MV-4-11 (cell line): ENCODE measurements around the gene PPARG.
"Not testable (repeated sequence)": the region's sequence is repeated elsewhere in the genome, so short reads cannot be mapped to it uniquely, and the experiment has no call there.

Experiments
- DNase-seq: peaks from one replicate; lab custom pipeline; 2025; lab: John Stamatoyannopoulos, UW

Gene PPARG

DNA sequence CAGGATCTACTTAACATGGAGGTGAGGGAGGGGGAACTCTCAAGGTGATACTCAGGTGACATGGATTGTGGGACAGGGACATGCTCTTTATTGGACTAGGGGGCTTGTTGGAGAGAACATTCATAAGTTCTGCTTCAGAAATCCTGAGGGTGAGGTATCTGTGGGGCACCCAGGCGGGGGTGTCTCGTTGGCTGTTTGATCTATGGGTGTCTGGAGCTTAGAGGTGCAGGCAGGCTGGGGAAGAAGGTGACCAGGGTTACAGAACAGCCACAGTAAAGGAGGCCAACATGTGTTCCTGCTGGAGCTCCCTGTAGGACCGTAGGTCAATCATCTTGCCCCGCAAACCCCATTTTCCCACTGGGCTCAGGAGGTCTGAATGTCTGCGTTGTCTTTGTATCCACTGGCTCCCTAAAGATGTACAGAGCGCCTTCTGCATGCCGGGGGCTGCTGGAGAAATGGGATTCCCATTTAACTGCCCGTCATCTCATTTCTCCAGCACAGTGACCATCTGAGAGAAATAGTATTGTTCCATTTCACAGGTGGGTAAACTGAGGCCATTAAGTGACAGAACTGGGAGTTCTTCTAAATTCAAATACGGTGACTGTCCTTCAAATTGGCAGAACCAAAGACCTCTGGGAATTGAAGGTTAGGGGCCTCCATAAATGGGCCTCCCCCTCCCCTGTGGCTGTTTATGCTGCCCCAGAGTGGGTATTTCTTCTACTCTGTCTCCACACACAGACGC lies 155.1 kb downstream of the PPARG start:
- DNase-seq, result no peak

DNA sequence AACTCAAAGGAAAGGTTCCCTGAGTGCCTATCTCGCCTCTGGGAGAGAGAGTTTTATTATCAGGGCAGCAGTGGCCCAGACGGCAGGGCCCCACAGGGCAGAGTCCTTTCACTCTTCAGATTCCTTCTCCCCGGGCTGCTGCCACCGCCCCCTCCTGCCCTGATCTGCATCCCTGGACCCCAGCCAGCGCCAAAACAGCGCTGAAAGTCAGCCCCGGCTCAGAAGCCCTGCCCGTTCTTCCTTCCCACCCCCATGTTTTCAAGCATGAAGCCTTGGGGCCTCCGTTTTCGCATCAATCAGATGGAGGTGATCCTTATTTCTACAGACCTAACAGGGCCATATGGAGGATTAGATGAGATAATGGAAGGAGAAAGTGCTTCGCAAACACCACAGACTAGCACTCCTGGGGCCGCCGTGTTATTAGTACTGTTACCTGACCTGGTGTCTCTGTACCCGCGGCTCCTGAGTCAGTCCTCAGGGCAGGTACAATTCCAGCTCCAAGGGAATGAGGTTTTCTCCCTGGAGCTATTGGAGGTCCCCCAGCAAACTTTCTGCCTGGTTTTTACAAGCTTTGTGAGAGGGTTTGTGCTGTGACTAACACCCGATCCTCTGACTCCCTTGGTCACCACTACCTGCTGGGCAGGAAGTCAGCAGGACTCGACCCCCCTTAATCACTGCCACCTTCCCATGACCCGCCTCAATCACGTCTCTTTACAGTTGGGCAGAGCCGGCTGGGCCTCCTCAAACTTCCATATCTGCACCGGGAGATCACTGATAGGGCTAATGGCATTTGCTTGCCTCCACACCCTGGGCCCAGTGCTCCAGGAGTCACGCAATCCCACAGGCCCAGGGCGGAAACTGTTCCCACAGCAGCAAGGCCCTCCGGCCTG lies 156.0 kb downstream of the PPARG start:
- no peak for DNase-seq

DNA sequence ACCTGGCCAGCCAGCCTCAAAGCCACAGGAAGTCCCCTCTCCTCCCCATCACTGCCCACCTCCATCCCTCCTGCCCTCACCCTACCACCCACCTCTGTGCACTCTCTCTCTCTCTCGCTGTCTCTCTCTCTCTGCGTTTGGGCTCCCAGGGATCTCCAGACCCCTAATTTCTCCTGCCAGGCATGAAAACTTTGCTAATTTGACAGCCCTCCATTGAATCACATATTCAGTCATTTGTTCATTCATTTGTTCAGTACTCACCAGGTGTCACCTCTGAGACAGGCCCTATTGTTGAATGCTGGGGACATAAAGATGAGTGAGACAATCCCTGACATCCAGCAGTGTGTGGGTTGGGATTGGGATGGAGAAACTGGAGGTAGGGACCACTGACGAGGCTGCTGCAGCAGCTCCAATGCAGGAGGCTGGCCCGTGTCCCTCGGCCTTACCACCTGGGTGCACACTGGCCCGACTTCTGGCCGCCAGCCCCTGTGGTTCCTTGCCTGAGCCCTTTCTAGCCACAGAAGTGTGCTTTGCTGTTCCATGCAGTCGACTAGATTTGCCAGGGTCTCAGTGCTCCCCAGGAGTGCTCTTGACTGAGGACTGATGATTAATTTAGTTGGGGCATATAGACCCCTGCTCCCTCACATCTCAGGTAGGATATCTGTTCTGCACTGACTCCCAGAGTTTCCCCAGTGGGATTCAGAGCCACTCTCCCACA lies 156.8 kb downstream of the PPARG start:
- no peak for DNase-seq

DNA sequence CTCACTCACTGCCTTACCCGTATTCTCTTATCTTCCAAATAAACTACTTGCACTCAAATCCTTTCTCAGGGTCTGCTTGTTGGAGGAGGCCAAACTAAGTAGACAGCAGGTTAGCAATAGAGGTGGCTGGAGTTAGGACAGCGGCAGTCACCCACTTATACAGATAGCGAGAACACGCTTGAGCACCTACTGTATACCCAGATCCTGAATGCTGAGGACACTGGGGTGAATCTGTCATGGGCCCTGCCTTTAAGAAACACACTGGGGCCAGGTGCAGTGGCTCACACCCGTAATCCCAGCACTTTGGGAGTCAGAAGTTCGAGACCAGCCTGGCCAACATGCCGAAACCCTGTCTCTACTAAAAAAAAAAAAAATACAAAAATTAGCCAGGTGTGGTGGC lies 157.4 kb downstream of the PPARG start:
- DNase-seq, result no peak

DNA sequence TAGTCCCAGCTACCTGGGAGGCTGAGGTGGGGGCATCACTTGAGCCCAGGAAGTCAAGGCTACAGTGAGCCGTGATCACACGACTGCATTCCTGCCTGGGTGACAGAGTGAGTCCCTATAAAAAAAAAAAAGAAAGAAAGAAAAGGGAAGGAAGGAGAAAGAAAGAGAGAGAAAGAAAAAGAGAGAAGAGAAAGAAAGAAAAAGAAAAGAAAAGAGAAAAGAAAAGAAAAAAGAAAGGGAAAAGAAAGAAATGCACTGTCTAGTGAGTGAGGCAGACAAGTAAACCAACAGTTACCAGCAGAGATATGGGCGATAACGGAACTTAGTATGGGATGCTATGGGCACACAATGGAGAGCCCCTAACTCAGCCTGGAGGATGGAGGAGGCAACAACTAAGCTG lies 158.2 kb downstream of the PPARG start:
- DNase-seq, result no peak

DNA sequence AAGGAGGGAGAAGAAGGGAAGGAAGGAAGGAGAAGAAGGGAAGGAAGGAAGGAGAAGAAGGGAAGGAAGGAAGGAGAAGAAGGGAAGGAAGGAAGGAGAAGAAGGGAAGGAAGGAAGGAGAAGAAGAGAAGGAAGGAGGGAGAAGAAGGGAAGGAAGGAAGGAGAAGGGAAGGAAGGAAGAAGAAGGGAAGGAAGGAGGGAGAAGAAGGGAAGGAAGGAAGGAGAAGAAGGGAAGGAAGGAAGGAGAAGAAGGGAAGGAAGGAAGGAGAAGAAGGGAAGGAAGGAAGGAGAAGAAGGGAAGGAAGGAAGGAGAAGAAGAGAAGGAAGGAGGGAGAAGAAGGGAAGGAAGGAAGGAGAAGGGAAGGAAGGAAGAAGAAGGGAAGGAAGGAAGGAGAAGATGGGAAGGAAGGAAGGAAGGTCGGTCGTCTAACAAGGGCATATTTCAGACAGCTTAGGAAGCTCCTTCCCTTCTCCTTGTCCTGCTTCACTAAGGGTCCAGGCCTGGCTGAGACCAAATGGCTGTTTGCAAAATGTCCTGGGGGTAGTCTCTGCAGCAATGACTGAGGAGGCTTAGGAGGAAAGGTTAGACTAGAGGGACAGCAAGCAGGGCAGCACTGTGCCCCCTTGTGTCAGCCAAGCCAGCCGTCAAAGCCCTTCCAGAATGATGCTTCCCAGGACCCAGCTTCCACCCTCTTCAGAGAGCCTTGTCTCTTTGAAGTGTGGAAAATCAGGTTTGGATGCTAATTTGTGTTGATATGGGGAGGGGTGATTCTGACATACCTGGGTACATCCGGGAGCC lies 159.7 kb downstream of the PPARG start:
- DNase-seq, result not testable (repeated sequence)

DNA sequence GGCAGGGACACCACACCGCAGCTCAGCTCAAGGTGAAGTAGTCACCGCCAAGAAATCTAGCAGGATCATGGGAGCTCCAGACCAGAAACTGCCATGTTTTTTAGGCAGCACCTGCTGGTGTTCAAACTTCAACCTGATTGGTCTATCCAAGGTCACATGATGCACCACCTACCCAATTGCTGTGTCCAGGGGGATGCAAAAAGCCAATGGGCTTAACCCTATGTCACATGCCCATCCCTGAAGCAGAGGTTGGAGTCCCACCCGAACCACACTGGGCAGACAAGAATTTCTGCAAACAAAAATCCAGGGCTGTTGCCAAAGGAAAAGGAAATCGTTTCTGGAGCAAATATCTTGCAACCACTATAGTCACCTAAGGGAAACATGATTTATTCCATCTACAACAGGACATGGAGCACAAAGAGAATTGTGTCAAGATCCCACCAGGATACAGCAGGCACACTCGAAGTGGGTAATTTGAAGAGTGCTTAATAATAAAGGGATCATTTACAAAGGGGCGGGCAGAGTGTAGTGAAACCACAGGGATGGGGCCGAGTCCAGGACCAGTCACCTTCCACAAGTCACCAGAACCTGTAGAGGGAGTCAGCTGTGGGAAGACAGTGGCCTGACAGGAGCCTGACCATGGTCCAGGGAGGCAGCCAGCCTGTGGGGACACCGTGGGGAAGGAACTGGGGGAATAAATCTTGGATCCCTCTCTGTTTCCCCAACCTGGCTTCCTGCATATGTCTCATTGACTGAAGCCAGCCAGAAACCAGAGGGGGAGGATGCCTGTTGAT lies 161.2 kb downstream of the PPARG start:
- no peak for DNase-seq

DNA sequence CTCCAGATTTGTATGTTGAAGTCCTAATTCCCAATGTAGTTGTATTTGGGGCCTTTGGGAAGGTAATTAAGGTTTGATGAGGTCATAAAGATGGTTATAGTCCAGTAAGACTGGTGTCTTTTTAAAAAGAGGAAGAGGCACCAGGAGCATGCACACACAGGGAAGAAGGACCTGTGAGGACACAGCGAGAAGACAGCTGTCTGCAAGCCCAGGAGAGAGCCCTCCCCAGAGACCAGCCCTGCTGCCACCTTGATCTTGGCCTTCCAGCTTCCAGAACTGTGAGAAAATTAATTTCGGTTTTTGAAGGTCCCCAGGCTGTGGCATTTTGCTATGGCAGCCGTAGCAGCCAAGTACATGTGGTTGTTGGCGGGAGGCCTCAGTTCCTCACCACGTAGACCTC lies 162.6 kb downstream of the PPARG start:
- peak; percentile 59 for DNase-seq

DNA sequence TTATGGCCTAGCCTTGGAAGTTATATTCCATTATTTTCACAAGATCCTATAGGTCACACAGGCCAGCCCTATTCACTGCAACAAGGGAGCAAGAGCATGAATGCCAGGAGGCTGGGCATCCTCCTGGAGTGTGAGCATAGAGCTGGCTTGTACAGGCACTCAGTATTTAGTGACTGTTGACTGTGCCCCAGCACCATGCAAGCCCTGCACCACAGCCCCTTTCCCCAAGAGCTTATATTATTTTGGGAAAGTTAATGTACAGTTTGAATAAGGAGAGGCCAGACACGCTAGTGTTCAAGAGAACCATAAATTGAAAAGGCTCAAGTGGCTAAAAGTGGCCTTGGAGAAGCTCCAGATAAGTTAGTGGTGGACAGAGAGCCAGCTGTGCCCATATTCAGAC lies 163.1 kb downstream of the PPARG start:
- no peak for DNase-seq

DNA sequence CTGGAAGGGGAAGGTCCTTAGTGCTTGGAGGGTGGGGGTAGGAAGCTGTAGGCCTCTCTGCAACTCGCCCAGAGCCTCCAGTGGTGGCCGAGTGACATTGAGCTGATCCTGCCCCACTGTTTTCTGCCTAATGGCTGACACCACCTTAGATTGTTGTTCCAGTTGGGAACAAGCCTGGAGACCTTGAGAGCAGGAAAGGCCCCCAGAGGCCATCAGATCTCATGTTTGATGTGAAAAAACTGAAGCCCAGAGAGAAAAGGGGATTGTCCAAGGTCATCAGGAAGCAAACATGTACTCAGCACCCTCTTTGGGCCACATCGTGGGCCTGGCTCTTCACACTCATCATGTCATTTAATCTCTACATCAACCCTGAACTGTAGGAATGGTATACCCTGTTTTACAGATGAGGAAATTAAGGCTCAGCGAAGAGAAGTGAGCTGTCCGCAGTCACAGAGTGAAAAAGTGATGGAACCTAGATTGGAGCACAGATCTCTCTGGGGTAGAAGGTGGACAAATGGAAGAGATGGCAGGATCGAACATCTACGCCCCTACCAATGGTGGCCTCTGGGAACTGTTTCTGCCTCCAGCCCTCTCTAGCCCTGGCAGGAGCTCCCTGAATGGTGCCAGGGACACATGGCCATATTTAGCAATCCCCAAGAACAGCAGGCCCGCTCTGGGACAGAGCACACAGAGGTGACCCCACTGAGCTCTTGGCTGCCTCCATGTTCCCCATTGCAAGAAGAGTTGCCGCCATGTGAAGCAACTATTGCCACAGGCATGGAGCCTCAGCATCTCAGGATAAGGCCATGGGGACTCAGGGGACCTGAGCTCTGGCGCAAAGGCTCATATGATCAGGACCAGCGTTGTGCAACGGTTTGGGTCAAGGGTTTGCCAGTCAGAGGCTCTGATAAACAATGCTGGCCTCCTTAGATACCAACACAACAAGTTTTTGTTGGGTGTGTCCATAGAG lies 163.8 kb downstream of the PPARG start:
- peak; percentile 18 for DNase-seq

DNA sequence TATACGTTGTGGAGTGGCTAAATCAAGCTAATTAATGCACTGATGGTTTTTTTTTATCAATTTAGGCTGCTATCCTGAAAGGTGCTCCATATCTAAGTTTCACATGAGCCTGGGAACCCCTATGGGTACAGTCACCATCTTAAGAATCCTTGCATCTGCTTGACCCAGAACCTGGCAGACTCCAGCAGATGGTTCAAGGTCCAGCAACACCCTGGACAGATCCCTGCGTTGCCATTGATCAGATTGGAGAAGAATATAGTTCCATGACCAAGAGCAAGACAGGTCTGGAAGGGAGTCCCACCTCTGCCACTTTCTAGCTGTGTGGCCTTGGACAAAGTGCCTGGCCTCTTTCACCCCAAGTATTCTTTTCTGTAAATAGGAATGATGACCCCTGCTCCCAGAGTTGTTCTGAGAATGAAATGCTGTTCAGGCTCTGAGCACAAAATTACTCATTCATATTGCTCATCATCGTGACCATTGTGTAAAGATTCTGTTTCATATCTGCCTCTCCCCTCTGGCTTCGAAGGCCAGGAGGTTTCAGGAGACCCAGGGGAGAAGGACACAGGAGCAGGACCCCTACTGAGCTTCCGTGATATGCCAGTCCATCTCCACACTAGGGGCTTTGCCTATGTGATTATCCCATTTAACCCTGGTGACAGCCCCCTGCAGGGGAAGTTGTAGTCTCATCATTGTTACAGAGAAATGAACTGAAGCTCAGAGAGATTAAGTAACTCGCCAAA lies 165.4 kb downstream of the PPARG start:
- no peak for DNase-seq

DNA sequence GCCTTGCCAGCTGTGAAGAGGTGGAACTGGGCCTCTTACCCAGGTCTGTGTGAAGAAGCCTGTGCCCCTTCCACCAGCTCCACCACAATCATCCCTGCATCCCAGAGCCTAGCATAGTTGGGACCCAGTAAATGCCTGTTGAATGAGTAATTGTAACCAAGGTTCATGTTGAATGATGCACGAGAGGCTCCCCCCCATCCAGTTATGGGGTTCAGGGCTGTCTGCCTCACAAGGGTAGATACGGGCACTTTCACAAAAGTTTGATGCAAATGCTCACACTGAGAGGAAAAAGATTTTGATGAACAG lies 165.9 kb downstream of the PPARG start:
- DNase-seq, result peak; percentile 20

DNA sequence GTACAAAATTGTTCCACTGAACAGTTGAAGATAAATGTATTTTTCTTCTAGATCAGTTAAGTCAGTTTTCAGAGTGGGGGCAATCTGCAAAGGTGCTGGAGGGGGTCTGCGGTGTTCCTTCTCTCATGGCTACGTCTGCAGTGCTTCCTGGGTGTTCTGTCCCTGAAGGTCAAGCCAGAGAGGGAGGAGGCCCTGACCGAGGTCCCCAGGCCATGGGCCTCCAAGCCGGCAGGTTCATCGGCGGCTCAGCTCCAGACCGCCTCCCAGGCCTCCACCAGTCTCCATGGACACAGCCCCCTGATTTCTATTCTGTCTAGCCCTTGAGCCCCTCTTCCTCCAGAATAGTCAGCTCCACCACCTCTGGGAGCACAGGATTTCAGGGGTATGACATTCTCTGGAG lies 166.9 kb downstream of the PPARG start:
- no peak for DNase-seq

DNA sequence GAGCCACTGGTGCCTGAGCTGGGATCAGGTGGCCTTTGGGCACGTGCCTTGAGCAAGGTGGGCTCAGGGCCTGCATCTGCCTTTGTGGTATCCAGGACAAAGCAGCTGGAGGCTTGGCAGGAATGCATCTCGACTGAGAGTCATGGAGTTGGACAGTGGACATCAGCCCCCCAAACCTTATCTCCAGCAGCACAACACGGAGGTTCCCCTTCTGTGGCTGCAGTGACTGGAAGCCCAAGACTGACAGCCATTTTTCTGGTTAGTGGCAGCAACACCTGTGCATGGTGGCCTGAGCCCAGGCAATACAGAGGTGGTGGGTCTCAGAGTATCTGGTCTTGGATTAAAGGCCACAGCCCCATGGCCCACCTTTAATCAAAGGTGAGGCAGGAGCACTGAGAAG lies 167.6 kb downstream of the PPARG start:
- no peak for DNase-seq

DNA sequence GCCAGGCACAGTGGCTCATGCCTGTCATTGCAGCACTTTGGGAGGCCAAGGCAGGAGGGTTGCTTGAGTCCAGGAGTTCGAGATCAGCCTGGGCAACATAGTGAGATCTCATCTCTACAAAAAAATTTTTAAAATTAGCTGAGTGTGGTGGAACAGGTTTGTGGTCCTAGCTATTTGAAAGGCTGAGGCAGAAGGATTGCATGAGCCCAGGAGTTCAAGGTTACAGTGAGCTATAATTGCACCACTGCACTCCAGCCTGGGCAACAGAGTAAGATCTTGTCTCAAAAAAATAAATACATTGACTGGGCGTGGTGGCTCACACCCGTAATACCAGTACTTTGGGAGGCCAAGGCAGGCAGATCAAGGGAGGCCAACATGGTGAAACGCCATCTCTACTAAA lies 168.5 kb downstream of the PPARG start:
- not testable (repeated sequence) for DNase-seq

DNA sequence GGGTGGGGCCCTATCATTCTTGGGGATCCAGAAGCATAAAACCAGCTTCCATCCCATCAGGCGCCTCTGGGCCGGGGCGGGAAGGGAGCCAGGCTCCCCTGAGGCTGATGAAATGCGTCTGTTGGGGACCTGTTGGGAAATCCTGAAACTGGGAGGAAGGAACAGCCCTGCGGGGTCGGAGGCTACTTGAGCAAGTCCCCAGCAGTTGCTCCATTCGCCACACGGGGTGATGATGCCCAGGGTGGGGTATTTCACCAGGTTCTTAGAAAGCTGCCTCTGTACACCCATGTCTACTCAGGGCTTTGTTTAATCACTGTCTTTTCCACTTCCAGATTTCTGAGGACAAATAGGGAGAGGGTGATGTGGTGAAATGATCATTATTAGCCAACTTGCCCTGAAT lies 170.0 kb downstream of the PPARG start:
- peak; percentile 86 for DNase-seq

DNA sequence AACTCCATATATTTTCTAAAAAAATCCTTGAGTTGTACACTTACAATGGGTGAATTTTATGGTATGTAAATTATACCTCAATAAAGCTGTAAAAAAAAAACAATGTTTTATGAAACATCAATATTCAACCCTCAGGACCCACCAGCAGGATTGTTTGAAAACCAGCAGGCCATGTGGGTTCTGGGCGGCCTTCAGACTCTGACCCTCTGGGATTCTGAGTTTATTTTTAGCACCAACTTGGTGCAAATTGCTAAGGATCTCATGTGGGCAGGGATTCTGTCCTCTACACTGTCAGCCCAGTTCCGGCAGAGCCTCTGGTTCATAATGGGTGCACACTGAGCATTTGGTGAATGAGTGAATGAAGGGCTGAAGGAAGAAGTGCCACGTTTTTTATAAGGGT lies 171.3 kb downstream of the PPARG start:
- no peak for DNase-seq

DNA sequence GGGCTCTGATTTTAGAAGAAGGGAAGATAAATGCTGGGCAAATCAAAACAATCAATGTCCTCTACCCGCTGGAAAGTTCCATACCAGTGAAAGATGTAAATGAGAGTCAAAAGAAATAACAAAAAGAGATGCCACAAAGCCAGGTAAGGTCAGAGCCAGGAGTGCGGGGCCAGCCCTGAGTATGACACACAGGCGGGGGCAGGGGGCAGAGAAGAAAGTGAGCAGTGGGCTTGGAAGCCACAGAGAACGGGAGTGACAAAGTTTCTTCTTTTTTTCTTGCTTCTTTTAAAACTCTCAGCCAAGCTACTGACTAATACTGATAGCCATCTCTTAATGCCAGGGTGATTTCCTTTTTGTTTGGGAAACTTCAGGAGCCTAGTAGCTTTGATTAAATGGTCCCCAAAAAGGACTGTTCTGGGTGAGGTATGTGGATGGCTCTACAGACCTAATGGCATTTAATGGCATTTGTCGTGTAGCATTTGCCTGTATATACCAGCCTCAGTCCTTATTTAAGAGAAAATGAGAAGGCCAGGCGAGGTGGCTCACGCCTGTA lies 172.3 kb downstream of the PPARG start:
- no peak for DNase-seq
